H1 (cell line): ENCODE measurements around the gene COL19A1. TPM values are rescaled to one million over a fixed set of nuclear protein-coding genes. Genes with fewer than 3 reads are reported as not detected.

Source experiments
- CTCF ChIA-PET: fragments of 300-600 bp; sonication (Branson Sonifier 250); formaldehyde crosslinking; loops from one replicate; lab custom pipeline; 2021; ENCODE audit not compliant: partially characterized antibody; lab: Charles Lee
- POLR2A ChIA-PET: fragments of 300-600 bp; sonication (Branson Sonifier 250); formaldehyde crosslinking; loops from one replicate; lab custom pipeline; 2021; ENCODE audit warnings: inconsistent platforms; ENCODE audit not compliant: partially characterized antibody; lab: Charles Lee
- DNase-seq, 2 experiments: peaks; one replicate each; pipeline versions ENCODE4 v3.0.0 to v3.0.0-alpha.2; 2010 to 2022; ENCODE audit warnings: low spot score in 2 of 2, low read depth in 1 of 2, mixed read lengths in 1 of 2
- FAIRE-seq: peaks from 2 replicates; lab custom pipeline; 2011; peaks lifted over from hg19 to GRCh38; lab: Jason Lieb, UNC
- H2AFZ ChIP-seq: 2 replicates; pipeline ENCODE4 v1.8.1; 2012; ENCODE audit warnings: low read length, inconsistent platforms
- H2AK5ac ChIP-seq: 2 replicates; pipeline ENCODE4 v1.6.1; 2013; ENCODE audit warnings: low read depth, low read length
- H2BK120ac ChIP-seq: replicated peaks from 2 replicates; pipeline ENCODE3; 2013; ENCODE audit warnings: low read depth, low read length, inconsistent platforms
- H2BK12ac ChIP-seq: 2 replicates; pipeline ENCODE4 v1.6.1; 2013; ENCODE audit warnings: low read depth, low read length
- H2BK15ac ChIP-seq: 2 replicates; pipeline ENCODE4 v1.6.1; 2013; ENCODE audit warnings: low read length
- H2BK20ac ChIP-seq: 2 replicates; pipeline ENCODE4 v1.6.1; 2013; ENCODE audit warnings: low read length
- H2BK5ac ChIP-seq: 2 replicates; pipeline ENCODE4 v1.6.1; 2013; ENCODE audit warnings: low read depth, low read length
- H3K14ac ChIP-seq: 2 replicates; pipeline ENCODE4 v1.6.1; 2013; ENCODE audit warnings: inconsistent platforms; ENCODE audit not compliant: insufficient read length
- H3K18ac ChIP-seq: 2 replicates; pipeline ENCODE4 v1.6.1; 2013; ENCODE audit warnings: low read length; ENCODE audit errors: extremely low read depth
- H3K23ac ChIP-seq: 2 replicates; pipeline ENCODE4 v1.6.1; 2013; ENCODE audit warnings: inconsistent platforms; ENCODE audit not compliant: insufficient read length
- H3K23me2 ChIP-seq: 2 replicates; pipeline ENCODE4 v1.6.1; 2013; ENCODE audit warnings: low read depth, low read length
- H3K27ac ChIP-seq: 2 replicates; pipeline ENCODE4 v1.6.1; 2011; ENCODE audit warnings: low read depth, low read length, inconsistent platforms
- H3K27me3 ChIP-seq, 4 experiments: replicated peaks in 1 of 4; 1 replicate in 1 of 4; 2 replicates in 3 of 4; pipeline versions ENCODE4 v1.6.1 to v1.8.1; 2011 to 2013; ENCODE audit warnings: low read length in 3 of 4, mild to moderate bottlenecking in 3 of 4, inconsistent platforms in 2 of 4, mixed read lengths in 2 of 4, moderate library complexity in 1 of 4; ENCODE audit not compliant: control insufficient read depth in 3 of 4, insufficient read depth in 3 of 4; ENCODE audit errors: extremely low read depth in 1 of 4
- H3K36me3 ChIP-seq, 4 experiments: 2 replicates each; pipeline versions ENCODE4 v1.6.1 to v1.8.1; 2011 to 2013; ENCODE audit warnings: mild to moderate bottlenecking in 4 of 4, low read length in 3 of 4, moderate library complexity in 2 of 4, control low read depth in 1 of 4, inconsistent platforms in 1 of 4; ENCODE audit not compliant: insufficient read depth in 4 of 4, control insufficient read depth in 2 of 4
- H3K4ac ChIP-seq: replicated peaks from 2 replicates; pipeline ENCODE3; 2013; ENCODE audit warnings: low read length, low read depth, mixed read lengths, inconsistent platforms; ENCODE audit not compliant: insufficient read length
- H3K4me1 ChIP-seq, 4 experiments: replicated peaks in 1 of 4; 1 replicate in 1 of 4; 2 replicates in 3 of 4; pipeline versions ENCODE4 v1.6.1 to v1.8.1; 2011 to 2013; ENCODE audit warnings: low read length in 3 of 4, inconsistent platforms in 2 of 4, mixed read lengths in 1 of 4; ENCODE audit not compliant: insufficient read depth in 4 of 4, control insufficient read depth in 3 of 4
- H3K4me2 ChIP-seq, 2 experiments: 2 replicates each; pipeline versions ENCODE4 v1.6.1 to v1.8.1; 2011 to 2013; ENCODE audit warnings: low read depth in 2 of 2, low read length in 2 of 2, control low read depth in 1 of 2, inconsistent platforms in 1 of 2, mild to moderate bottlenecking in 1 of 2; ENCODE audit not compliant: insufficient read depth in 1 of 2
- H3K4me3 ChIP-seq, 4 experiments: fragments of 200-600, 300-600 bp in 1 of 4; sonication (generic), shearing (Covaris generic), sonication (Bioruptor Twin) in 1 of 4; 2 replicates each; pipeline versions ENCODE4 v1.5.1 to v1.8.1; 2011 to 2016; ENCODE audit warnings: low read length in 4 of 4, low read depth in 3 of 4, control low read depth in 2 of 4, inconsistent platforms in 2 of 4, mild to moderate bottlenecking in 2 of 4, mixed read lengths in 1 of 4, moderate library complexity in 1 of 4; ENCODE audit not compliant: insufficient read depth in 2 of 4; ENCODE audit errors: extremely low read depth in 1 of 4
- H3K56ac ChIP-seq: replicated peaks from 2 replicates; pipeline ENCODE3; 2013; ENCODE audit warnings: low read depth, mild to moderate bottlenecking, mixed read lengths, low read length, inconsistent platforms; ENCODE audit not compliant: insufficient read length
- H3K79me1 ChIP-seq: 2 replicates; pipeline ENCODE4 v1.6.1; 2013; ENCODE audit warnings: low read depth, low read length, control low read depth
- H3K79me2 ChIP-seq, 2 experiments: 2 replicates each; pipeline versions ENCODE4 v1.6.1 to v1.8.1; 2012 to 2013; ENCODE audit warnings: low read length in 2 of 2, mild to moderate bottlenecking in 2 of 2, inconsistent platforms in 1 of 2; ENCODE audit not compliant: insufficient read depth in 2 of 2, control insufficient read depth in 1 of 2
- H3K9ac ChIP-seq, 4 experiments: replicated peaks in 1 of 4; 1 replicate in 1 of 4; 2 replicates in 3 of 4; pipeline versions ENCODE4 v1.6.1 to v1.8.1; 2011 to 2013; ENCODE audit warnings: low read depth in 3 of 4, low read length in 3 of 4, control low read depth in 2 of 4, mild to moderate bottlenecking in 2 of 4, moderate library complexity in 2 of 4, inconsistent platforms in 1 of 4; ENCODE audit errors: extremely low read depth in 1 of 4
- H3K9me3 ChIP-seq, 2 experiments: 2 replicates each; pipeline versions ENCODE4 v1.6.1 to v1.8.1; 2012 to 2013; ENCODE audit warnings: mild to moderate bottlenecking in 2 of 2, moderate library complexity in 2 of 2, control low read depth in 1 of 2, inconsistent platforms in 1 of 2, low read depth in 1 of 2, low read length in 1 of 2, mixed read lengths in 1 of 2; ENCODE audit not compliant: insufficient read depth in 2 of 2
- H4K20me1 ChIP-seq, 2 experiments: replicated peaks in 1 of 2; 2 replicates each; pipeline versions ENCODE3 to v1.8.1; 2011 to 2013; ENCODE audit warnings: inconsistent platforms in 2 of 2, low read length in 2 of 2, mild to moderate bottlenecking in 1 of 2; ENCODE audit not compliant: insufficient read depth in 2 of 2, control insufficient read depth in 1 of 2
- H4K5ac ChIP-seq: 2 replicates; pipeline ENCODE4 v1.6.1; 2013; ENCODE audit warnings: low read length, low read depth, mixed read lengths, inconsistent platforms; ENCODE audit not compliant: insufficient read length
- H4K8ac ChIP-seq: 2 replicates; pipeline ENCODE4 v1.8.0; 2013; ENCODE audit warnings: mild to moderate bottlenecking, moderate library complexity, low read length, inconsistent platforms; ENCODE audit not compliant: insufficient read depth; ENCODE audit errors: extremely low read depth
- H4K91ac ChIP-seq: replicated peaks from 2 replicates; pipeline ENCODE3; 2013; ENCODE audit warnings: low read length, mixed read lengths, inconsistent platforms; ENCODE audit not compliant: insufficient read length
- CREB1 ChIP-seq: IDR thresholded peaks from 2 replicates; pipeline ENCODE4 v1.6.1; 2012; ENCODE audit warnings: inconsistent platforms
- JUN ChIP-seq: IDR thresholded peaks from 2 replicates; pipeline ENCODE4 v1.6.1; 2011; ENCODE audit warnings: low read depth, mild to moderate bottlenecking, improper control_type of control experiment, low read length
- KDM4A ChIP-seq: IDR thresholded peaks from one replicate; pipeline ENCODE4 v1.7.1; 2012; ENCODE audit warnings: low read depth, mild to moderate bottlenecking, moderate library complexity, low read length, inconsistent platforms; ENCODE audit not compliant: severe bottlenecking
- POLR2A ChIP-seq, 2 experiments: IDR thresholded peaks; 1 replicate in 1 of 2; 2 replicates in 1 of 2; pipeline ENCODE4 v1.6.1; 2011; ENCODE audit warnings: low read depth in 2 of 2, low read length in 2 of 2, mild to moderate bottlenecking in 2 of 2; ENCODE audit errors: control extremely low read depth in 1 of 2
- SAP30 ChIP-seq: fragments of 300-600 bp; sonication (generic); IDR thresholded peaks from 2 replicates; pipeline ENCODE4 v1.7.1; 2012; ENCODE audit warnings: low read length, moderate library complexity, mild to moderate bottlenecking, inconsistent platforms; ENCODE audit not compliant: insufficient read depth, insufficient replicate concordance
- SIN3A ChIP-seq, 2 experiments: IDR thresholded peaks in 1 of 2; conservative IDR thresholded peaks in 1 of 2; 2 replicates each; pipeline ENCODE4 v1.6.1; 2011 to 2012; ENCODE audit warnings: low read length in 2 of 2, improper control_type of control experiment in 1 of 2, low read depth in 1 of 2, mild to moderate bottlenecking in 1 of 2
- SIRT6 ChIP-seq: IDR thresholded peaks from one replicate; pipeline ENCODE4 v1.7.1; 2012; ENCODE audit warnings: low read length, inconsistent platforms
- YY1 ChIP-seq: IDR thresholded peaks from 2 replicates; pipeline ENCODE4 v1.6.1; 2011; ENCODE audit warnings: low read depth, mild to moderate bottlenecking, low read length
- ZNF274 ChIP-seq: IDR thresholded peaks from 2 replicates; pipeline ENCODE4 v1.7.0; 2012; ENCODE audit warnings: low read length, borderline replicate concordance; ENCODE audit errors: extremely low read depth
- WGBS, 2 experiments: shearing (Covaris generic) in 1 of 2; methylation state at CpG; one replicate each; pipeline versions ENCODE4 v1.1.6 to v1.1.7; 2013 to 2015; ENCODE audit warnings: low lambda C conversion rate in 2 of 2, mixed read lengths in 2 of 2, inconsistent platforms in 1 of 2, low coverage in 1 of 2, missing lambda C conversion rate in 1 of 2; ENCODE audit not compliant: insufficient replicate concordance in 2 of 2, insufficient coverage in 1 of 2, insufficient read length in 1 of 2; ENCODE audit errors: extremely low coverage in 1 of 2, missing lambda C conversion rate in 1 of 2; 5-methylcytosine and 5-hydroxymethylcytosine counted together
- polyA plus RNA-seq, 7 experiments: library from polyadenylated mRNA; depleted of rRNA in 3 of 7; stranded (reverse) in 5 of 7; unstranded in 2 of 7; fragments of >200 nt in 5 of 7; fragments of 200-250 nt in 2 of 7; gene quantifications; 1 replicate in 5 of 7; 2 replicates in 1 of 7; 4 replicates in 1 of 7; pipeline versions ENCODE4 v1.2.1 to v1.2.3, GENCODE V29; 2011 to 2013; ENCODE audit warnings: missing spikeins in 2 of 7, mixed read lengths in 2 of 7
- total RNA-seq: library from RNA; stranded (reverse); fragmentation: NEBNext Ultra II Directional; extraction: Animal tissue kit (Norgen Biotek cat#: 25700); gene quantifications from 2 replicates; pipeline ENCODE4 v1.2.1, GENCODE V29; 2021
- TF ChIP-seq, protein P1 (sequence below): IDR thresholded peaks from 2 replicates; pipeline ENCODE4 v1.6.1; 2012; ENCODE audit warnings: inconsistent platforms
- TF ChIP-seq, protein P2 (sequence below), 3 experiments: IDR thresholded peaks; 1 replicate in 2 of 3; 2 replicates in 1 of 3; pipeline versions ENCODE4 v1.5.1 to v1.6.1; 2011; ENCODE audit warnings: low read length in 3 of 3, mild to moderate bottlenecking in 3 of 3, inconsistent platforms in 2 of 3, low read depth in 1 of 3, moderate library complexity in 1 of 3; ENCODE audit not compliant: insufficient read depth in 1 of 3; ENCODE audit errors: control extremely low read depth in 1 of 3

Gene COL19A1
- total and polyA plus RNA-seq, 2 of the 8 experiments (the other 6 are each of a cell fraction or from before 2014, with no cell fraction given), result not detected

DNA sequence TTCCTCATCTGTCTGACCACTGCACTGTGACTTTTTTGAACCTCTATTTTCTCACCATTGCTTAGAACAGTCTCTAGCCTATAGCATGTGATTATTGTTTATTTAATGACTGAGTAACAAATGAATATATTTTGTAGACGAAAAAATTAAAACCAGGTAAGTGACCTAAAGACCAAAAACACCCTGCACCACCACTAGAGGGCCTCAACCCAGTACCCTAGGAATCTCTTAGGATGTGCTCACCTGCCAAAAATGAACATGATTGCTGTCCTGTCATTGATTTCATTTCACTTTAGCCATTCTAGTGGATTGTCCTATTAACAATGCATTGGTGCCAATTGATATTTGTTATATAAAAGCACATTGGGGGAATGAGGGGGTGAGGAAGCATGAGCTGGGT, 237.4 kb downstream of the COL19A1 start:
- FAIRE-seq (no peak), DNase-seq (no peak)
- Histone ChIP-seq H3K14ac (no peak overlapping the region), H3K27ac (no peak overlapping the region), H3K4me1 (peaks cover 0 to 3% (median 1%) of the 10 kb centered on the region in 4 experiments; a peak in 3 of 7 replicates), H3K18ac (no peak overlapping the region), H3K79me1 (no peaks in the 10 kb centered on the region), H3K79me2 (no peaks in the 10 kb centered on the region), H3K56ac (no peak overlapping the region), H2BK120ac (no peak overlapping the region), H2BK20ac (no peak overlapping the region), H2AFZ (no peak overlapping the region), H4K5ac (no peak overlapping the region), H3K9me3 (no peaks in the 10 kb centered on the region), H3K36me3 (no peaks in the 10 kb centered on the region), H3K23ac (no peak overlapping the region), H3K4ac (no peak overlapping the region), H3K4me3 (no peak overlapping the region), H2BK15ac (no peak overlapping the region), H3K9ac (no peak overlapping the region), H2AK5ac (no peak overlapping the region), H2BK5ac (no peak overlapping the region), H4K20me1 (no peaks in the 10 kb centered on the region), H3K23me2 (no peaks in the 10 kb centered on the region), H3K27me3 (no peaks in the 10 kb centered on the region), H2BK12ac (no peak overlapping the region), H3K4me2 (no peak overlapping the region), H4K91ac (no peak overlapping the region), H4K8ac (no peak overlapping the region)
- POLR2A ChIA-PET, result no interaction called here
- CTCF ChIA-PET, result interaction anchor here (0.5 to 2.6 kb wide), 22 partner anchors 10 to 1577 kb away, joined by 3 to 14 read pairs (median 4); no protein-coding TSS in a partner anchor
- WGBS, 2 experiments, result 84% methylated on average over 1 of the region's 1 CpG; no CpG with 5 or more reads in 1 of the 2 experiments
- TF ChIP-seq JUN (no peak), KDM4A (no peak), POLR2A (IDR thresholded peaks at IDR 0.05; ENCODE audit: control extremely low read depth in 1 of 2, low read depth in 2 of 2, low read length in 2 of 2) (no peak), ZNF274 (no peak), CREB1 (no peak), SIRT6 (no peak), SAP30 (no peak), YY1 (no peak), SIN3A (conservative IDR thresholded peaks at IDR 0.05 in 1 of 2, IDR thresholded peaks at IDR 0.05 in 1 of 2; ENCODE audit: low read depth in 1 of 2, low read length in 2 of 2) (no peak)
- TF ChIP-seq, protein P1, sequence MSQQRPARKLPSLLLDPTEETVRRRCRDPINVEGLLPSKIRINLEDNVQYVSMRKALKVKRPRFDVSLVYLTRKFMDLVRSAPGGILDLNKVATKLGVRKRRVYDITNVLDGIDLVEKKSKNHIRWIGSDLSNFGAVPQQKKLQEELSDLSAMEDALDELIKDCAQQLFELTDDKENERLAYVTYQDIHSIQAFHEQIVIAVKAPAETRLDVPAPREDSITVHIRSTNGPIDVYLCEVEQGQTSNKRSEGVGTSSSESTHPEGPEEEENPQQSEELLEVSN, result no peak
- TF ChIP-seq, protein P2, sequence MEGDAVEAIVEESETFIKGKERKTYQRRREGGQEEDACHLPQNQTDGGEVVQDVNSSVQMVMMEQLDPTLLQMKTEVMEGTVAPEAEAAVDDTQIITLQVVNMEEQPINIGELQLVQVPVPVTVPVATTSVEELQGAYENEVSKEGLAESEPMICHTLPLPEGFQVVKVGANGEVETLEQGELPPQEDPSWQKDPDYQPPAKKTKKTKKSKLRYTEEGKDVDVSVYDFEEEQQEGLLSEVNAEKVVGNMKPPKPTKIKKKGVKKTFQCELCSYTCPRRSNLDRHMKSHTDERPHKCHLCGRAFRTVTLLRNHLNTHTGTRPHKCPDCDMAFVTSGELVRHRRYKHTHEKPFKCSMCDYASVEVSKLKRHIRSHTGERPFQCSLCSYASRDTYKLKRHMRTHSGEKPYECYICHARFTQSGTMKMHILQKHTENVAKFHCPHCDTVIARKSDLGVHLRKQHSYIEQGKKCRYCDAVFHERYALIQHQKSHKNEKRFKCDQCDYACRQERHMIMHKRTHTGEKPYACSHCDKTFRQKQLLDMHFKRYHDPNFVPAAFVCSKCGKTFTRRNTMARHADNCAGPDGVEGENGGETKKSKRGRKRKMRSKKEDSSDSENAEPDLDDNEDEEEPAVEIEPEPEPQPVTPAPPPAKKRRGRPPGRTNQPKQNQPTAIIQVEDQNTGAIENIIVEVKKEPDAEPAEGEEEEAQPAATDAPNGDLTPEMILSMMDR (IDR thresholded peaks at IDR 0.05; ENCODE audit: control extremely low read depth in 1 of 3, insufficient read depth in 1 of 3, low read depth in 1 of 3, low read length in 3 of 3), result peak in 2 of 3 experiments; percentile 42 to 65; a peak in 2 of 4 replicates
